ENCODE data around the gene PAIP2. TPM values are rescaled to one million over a fixed set of nuclear protein-coding genes. Genes with fewer than 3 reads are reported as not detected.

The PAIP2 gene
- polyA plus RNA-seq, 6 donors from 2014 or later = 348 to 544 (median 403) TPM

- H3K4me1 Mint-ChIP-seq = peaks cover 3 to 5% (median 3%) of the 10 kb centered on the region in 3 donors
- peaks cover 0 to 7% of the 10 kb centered on the region in 2 donors for H3K36me3 Mint-ChIP-seq
- no peak overlapping the region for H3K4me3 Mint-ChIP-seq
- ATAC-seq (ENCODE audit: low read depth in 2 of 2) (no peak), DNase-seq (no peak)
- no peaks in the 10 kb centered on the region for H3K9me3 Mint-ChIP-seq
- H3K27me3 Mint-ChIP-seq = no peaks in the 10 kb centered on the region
- peak overlapping the region in 3 of 6 donors; percentile 22 to 70 (median 37) for H3K27ac Mint-ChIP-seq
Measured at GRCh38 chr5:139374909-139375308, 33.3 kb downstream of the PAIP2 start.

- Mint-ChIP-seq H3K36me3 (peaks cover 0 to 7% of the 10 kb centered on the region in 2 donors), H3K4me3 (no peak overlapping the region), H3K9me3 (no peaks in the 10 kb centered on the region), H3K27ac (peak overlapping the region in 2 of 6 donors; percentile 30 to 52), H3K27me3 (no peaks in the 10 kb centered on the region), H3K4me1 (peaks cover 8 to 11% (median 8%) of the 10 kb centered on the region in 3 donors)
- ATAC-seq (ENCODE audit: low read depth in 2 of 2) = no peak
- no peak for DNase-seq
Measured at GRCh38 chr5:139376364-139376763, 34.7 kb downstream of the PAIP2 start.

DNA sequence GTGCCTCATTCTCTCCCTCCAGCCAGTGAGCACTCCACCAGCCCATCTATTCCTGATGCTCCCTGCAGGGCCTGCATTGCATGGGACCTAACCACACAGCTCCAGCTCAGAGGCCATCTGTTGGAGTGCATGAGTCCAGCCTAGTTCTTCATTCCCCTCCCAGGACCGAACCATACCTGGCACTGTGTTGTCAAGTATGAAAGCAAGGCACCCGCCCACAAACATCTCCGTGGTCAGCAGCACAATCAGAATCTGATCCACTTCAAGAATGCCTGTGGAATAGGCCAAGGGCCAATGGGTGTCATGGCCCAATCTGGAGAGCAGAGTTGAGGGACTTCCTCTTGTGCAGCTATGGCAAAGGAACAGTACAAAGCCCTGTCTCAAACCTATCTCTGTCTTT, 35.6 kb downstream of the PAIP2 start:
- DNase-seq (no peak), ATAC-seq (ENCODE audit: low read depth in 2 of 2) (no peak)
- Mint-ChIP-seq H3K4me1 (peaks cover 13 to 16% (median 13%) of the 10 kb centered on the region in 3 donors), H3K27me3 (no peaks in the 10 kb centered on the region), H3K9me3 (no peaks in the 10 kb centered on the region), H3K36me3 (peaks cover 0 to 6% of the 10 kb centered on the region in 2 donors), H3K4me3 (no peak overlapping the region), H3K27ac (peak overlapping the region in 2 of 6 donors; percentile 65 to 79)

- Mint-ChIP-seq H3K36me3 (peaks cover 0 to 4% of the 10 kb centered on the region in 2 donors), H3K27ac (no peak overlapping the region), H3K4me3 (no peak overlapping the region), H3K27me3 (no peaks in the 10 kb centered on the region), H3K9me3 (no peaks in the 10 kb centered on the region), H3K4me1 (peaks cover 17 to 22% (median 19%) of the 10 kb centered on the region in 3 donors)
- ATAC-seq (ENCODE audit: low read depth in 2 of 2) (peak in 1 of 2 donors; percentile 32), DNase-seq (no peak)
Measured at GRCh38 chr5:139378101-139378825, 36.6 kb downstream of the PAIP2 start.

- DNase-seq (no peak), ATAC-seq (ENCODE audit: low read depth in 2 of 2) (no peak)
- H3K4me1 Mint-ChIP-seq = peaks cover 17 to 28% (median 26%) of the 10 kb centered on the region in 3 donors
- H3K9me3 Mint-ChIP-seq = no peaks in the 10 kb centered on the region
- no peaks in the 10 kb centered on the region for H3K27me3 Mint-ChIP-seq
- H3K27ac Mint-ChIP-seq = peak overlapping the region in 1 of 6 donors; percentile 38
- H3K36me3 Mint-ChIP-seq = peaks cover 0 to 4% of the 10 kb centered on the region in 2 donors
- no peak overlapping the region for H3K4me3 Mint-ChIP-seq
Measured at GRCh38 chr5:139378941-139379361, 37.3 kb downstream of the PAIP2 start.

DNA sequence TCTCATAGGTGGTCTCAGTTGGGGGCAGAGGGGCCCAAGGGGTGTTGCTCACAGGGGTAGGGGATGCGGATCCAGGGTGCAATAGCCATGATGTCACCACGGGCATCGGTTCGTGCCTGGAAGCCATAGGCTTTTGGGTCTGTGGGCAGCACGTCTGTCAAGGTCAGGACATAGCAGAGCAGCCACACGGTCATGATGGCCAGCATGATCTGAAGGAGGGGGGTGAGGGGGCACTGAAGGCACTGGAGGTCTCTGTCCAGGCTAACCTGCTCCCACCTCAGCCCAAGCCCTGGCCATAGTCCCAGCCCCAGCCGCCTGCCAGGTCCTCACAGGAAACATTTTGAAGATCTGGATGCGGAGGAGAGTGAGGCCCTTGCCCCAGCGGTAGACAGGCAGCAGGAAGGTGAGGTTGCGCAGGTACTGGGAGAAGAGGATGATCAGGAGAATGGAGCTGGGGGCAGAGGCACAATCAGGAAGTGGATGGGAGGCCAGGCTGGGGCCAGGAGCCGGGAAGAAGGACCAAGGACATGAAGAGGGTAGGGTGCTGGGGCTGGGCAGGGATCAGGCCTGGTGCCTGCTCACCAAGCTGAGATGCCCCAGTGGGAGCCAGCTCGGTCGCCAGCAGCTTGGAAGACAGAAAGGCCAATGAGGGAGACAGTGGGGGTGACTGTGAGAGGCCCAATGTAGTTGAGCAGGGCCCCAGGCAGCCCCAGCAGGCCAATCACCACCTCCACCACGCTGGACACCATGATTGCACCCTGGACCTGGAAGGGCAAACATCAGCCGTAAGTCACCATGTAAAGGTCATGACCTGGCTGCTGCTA, 38.2 kb downstream of the PAIP2 start:
- Mint-ChIP-seq H3K9me3 (no peaks in the 10 kb centered on the region), H3K36me3 (peaks cover 0 to 4% of the 10 kb centered on the region in 2 donors), H3K27ac (peak overlapping the region in 5 of 6 donors; percentile 42 to 89 (median 72)), H3K4me1 (peaks cover 25 to 35% (median 35%) of the 10 kb centered on the region in 3 donors), H3K27me3 (no peaks in the 10 kb centered on the region), H3K4me3 (no peak overlapping the region)
- no peak for ATAC-seq (ENCODE audit: low read depth in 2 of 2)
- no peak for DNase-seq

- ATAC-seq (ENCODE audit: low read depth in 2 of 2) (no peak), DNase-seq (no peak)
- Mint-ChIP-seq H3K27ac (peak overlapping the region in 3 of 6 donors; percentile 43 to 66 (median 52)), H3K4me1 (peaks cover 41 to 58% (median 52%) of the 10 kb centered on the region in 3 donors), H3K9me3 (no peaks in the 10 kb centered on the region), H3K27me3 (no peaks in the 10 kb centered on the region), H3K36me3 (peaks cover 0 to 3% of the 10 kb centered on the region in 2 donors), H3K4me3 (peak overlapping the region in 3 of 8 donors; percentile 19 to 26 (median 25))
Measured at GRCh38 chr5:139381837-139382761, 40.4 kb downstream of the PAIP2 start.

DNA sequence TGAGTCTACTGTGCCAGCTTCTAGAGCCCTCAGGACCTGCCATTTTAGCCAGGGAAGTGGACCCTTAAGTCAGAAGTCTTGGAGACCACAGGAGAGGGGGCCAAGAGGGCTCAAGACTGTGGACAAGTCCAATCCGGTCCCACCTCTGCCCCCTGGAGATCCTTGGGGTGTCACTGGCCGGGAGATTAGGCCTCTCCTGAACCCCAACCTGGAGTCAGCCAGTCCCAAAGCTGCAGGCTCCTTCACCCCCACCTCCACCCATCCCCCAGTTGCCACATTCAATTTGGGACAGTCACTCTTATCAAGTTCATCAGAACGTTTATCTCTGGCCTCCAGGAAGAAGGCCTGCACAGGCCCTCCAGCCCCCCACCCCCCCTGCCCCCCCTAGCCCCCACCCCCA, 41.2 kb downstream of the PAIP2 start:
- H3K4me3 Mint-ChIP-seq = peak overlapping the region in 1 of 8 donors; percentile 25
- H3K36me3 Mint-ChIP-seq = no peaks in the 10 kb centered on the region
- H3K4me1 Mint-ChIP-seq = peaks cover 48 to 65% (median 60%) of the 10 kb centered on the region in 3 donors
- no peaks in the 10 kb centered on the region for H3K9me3 Mint-ChIP-seq
- H3K27ac Mint-ChIP-seq = peak overlapping the region in 2 of 6 donors; percentile 52 to 66
- H3K27me3 Mint-ChIP-seq = no peaks in the 10 kb centered on the region
- no peak for ATAC-seq (ENCODE audit: low read depth in 2 of 2)
- DNase-seq = no peak

DNA sequence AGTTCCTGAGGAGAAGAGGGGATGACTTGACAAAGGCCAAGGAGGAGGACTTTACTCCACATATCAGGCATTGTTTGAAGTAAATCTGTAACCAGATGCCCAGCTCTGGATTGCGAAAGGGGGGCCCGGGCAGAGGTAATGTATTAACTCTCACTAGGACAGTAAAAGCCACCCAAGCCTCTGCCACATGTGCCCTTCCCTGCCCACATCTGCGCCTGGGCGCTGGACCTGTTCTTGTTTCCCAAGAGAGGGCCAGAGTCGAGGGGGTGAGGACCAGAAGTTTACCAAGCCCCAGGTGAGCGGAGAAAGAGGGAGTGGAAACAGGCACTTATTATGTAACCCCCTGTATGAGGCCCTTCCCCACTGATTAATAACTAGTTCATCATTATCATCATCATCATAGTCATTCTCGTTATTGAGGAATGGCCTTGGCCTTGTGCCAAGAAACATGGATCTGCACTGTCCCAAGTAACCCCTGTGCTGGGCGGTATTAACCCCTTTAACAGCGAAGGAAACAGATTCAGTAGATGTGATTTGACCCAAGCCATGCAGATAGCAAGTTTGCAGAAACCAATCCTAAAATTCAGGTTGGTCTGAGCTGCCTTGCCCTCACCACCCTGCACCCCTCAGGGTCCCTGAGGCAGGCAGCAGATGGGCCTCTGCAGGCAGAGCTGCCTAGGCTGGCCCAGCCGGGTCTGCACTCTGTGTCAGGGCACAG, 41.8 kb downstream of the PAIP2 start, which contains the start of gene SLC23A1:
TSS of gene SLC23A1 (minus strand) at position 23 of the 718 bp plus-strand sequence. CDS start 44 bp downstream, outside the sequence.
- H3K9me3 Mint-ChIP-seq = no peaks in the 10 kb centered on the region
- H3K27me3 Mint-ChIP-seq = no peaks in the 10 kb centered on the region
- DNase-seq (no peak), ATAC-seq (ENCODE audit: low read depth in 2 of 2) (no peak)
- H3K4me3 Mint-ChIP-seq = peak within 1 kb of the TSS in 6 of 8 donors; percentile 25 to 88 (median 38)
- H3K4me1 Mint-ChIP-seq = peaks cover 54 to 71% (median 66%) of the 10 kb centered on the region in 3 donors
- no peaks in the 10 kb centered on the region for H3K36me3 Mint-ChIP-seq
- peak within 1 kb of the TSS; percentile 67 to 95 (median 92) for H3K27ac Mint-ChIP-seq

- H3K4me1 Mint-ChIP-seq = peaks cover 56 to 78% (median 72%) of the 10 kb centered on the region in 3 donors
Measured at GRCh38 chr5:139383993-139384590, 42.4 kb downstream of the PAIP2 start.

GRCh38 chr5:139384591-139385051, 43.0 kb downstream of the PAIP2 start:
- Mint-ChIP-seq H3K27ac (peak overlapping the region; percentile 85 to 96 (median 94)), H3K4me1 (peaks cover 61 to 81% (median 78%) of the 10 kb centered on the region in 3 donors)

More at GRCh38 chr5:139383993-139384590, 42.4 kb downstream of the PAIP2 start:
- Mint-ChIP-seq H3K4me3 (peak overlapping the region in 6 of 8 donors; percentile 36 to 97 (median 76)), H3K36me3 (no peaks in the 10 kb centered on the region), H3K27ac (peak overlapping the region; percentile 85 to 96 (median 94)), H3K27me3 (no peaks in the 10 kb centered on the region), H3K9me3 (no peaks in the 10 kb centered on the region)
- no peak for DNase-seq
- ATAC-seq (ENCODE audit: low read depth in 2 of 2) = no peak

More at GRCh38 chr5:139384591-139385051, 43.0 kb downstream of the PAIP2 start:
- Mint-ChIP-seq H3K9me3 (no peaks in the 10 kb centered on the region), H3K36me3 (no peaks in the 10 kb centered on the region), H3K4me3 (peak overlapping the region; percentile 40 to 97 (median 88)), H3K27me3 (no peaks in the 10 kb centered on the region)
- DNase-seq = no peak
- no peak for ATAC-seq (ENCODE audit: low read depth in 2 of 2)

Data from naive B cell (primary cell).